Lung (tissue), 12 donors: Measurements from ENCODE around the gene VASH1. TPM values are rescaled to one million over a fixed set of nuclear protein-coding genes. Genes with fewer than 3 reads are reported as not detected.
A peak's percentile ranks its signal among the peaks of the same experiment; 100 is the strongest.

Experiments used
- ATAC-seq: fragments of 200-7000 bp; cut with Tn5 transposase; one replicate; pipeline ENCODE4 v1.9.1; 2020; ENCODE audit warnings: moderate number of reproducible peaks; ENCODE audit not compliant: insufficient read depth, low FRiP score
- DNase-seq, 3 donors: peaks; one replicate each; pipeline ENCODE4 v3.0.0-alpha.2; 2013 to 2017
- H3K27ac ChIP-seq, 2 donors: one replicate each; pipeline ENCODE4 v1.5.1; 2013; ENCODE audit warnings: mild to moderate bottlenecking in 2 of 2, moderate library complexity in 2 of 2, control low read depth in 1 of 2, inconsistent platforms in 1 of 2, low read depth in 1 of 2, low read length in 1 of 2
- H3K27me3 ChIP-seq, 3 donors: one replicate each; pipeline ENCODE4 v1.5.1; 2013; ENCODE audit warnings: low read length in 2 of 3; ENCODE audit not compliant: control insufficient read depth in 3 of 3, insufficient read depth in 3 of 3
- H3K36me3 ChIP-seq, 4 donors: one replicate each; pipeline ENCODE4 v1.5.1; 2013; ENCODE audit warnings: low read length in 4 of 4, mild to moderate bottlenecking in 1 of 4, moderate library complexity in 1 of 4; ENCODE audit not compliant: control insufficient read depth in 4 of 4, insufficient read depth in 4 of 4
- H3K4me1 ChIP-seq, 5 donors: one replicate each; pipeline ENCODE4 v1.5.1; 2013; ENCODE audit warnings: low read length in 5 of 5, mild to moderate bottlenecking in 2 of 5, moderate library complexity in 1 of 5; ENCODE audit not compliant: control insufficient read depth in 5 of 5, insufficient read depth in 5 of 5
- H3K4me3 ChIP-seq: one replicate; pipeline ENCODE4 v1.5.1; 2013; ENCODE audit warnings: mild to moderate bottlenecking, control low read depth, moderate library complexity
- H3K9ac ChIP-seq, 2 donors: one replicate each; pipeline ENCODE4 v1.5.1; 2013; ENCODE audit warnings: low read length in 2 of 2, control low read depth in 1 of 2; ENCODE audit not compliant: insufficient read depth in 1 of 2
- H3K9me3 ChIP-seq, 4 donors: one replicate each; pipeline ENCODE4 v1.5.1; 2013; ENCODE audit warnings: low read length in 3 of 4, mild to moderate bottlenecking in 1 of 4, moderate library complexity in 1 of 4; ENCODE audit not compliant: control insufficient read depth in 4 of 4, insufficient read depth in 3 of 4
- CTCF ChIP-seq: IDR thresholded peaks from 2 replicates; pipeline ENCODE4 v1.5.1; 2012; ENCODE audit warnings: mild to moderate bottlenecking; ENCODE audit errors: control extremely low read depth, extremely low read depth
- WGBS, 2 donors: extraction: QIAGEN DNeasy Blood & Tissue Kit; methylation state at CpG; one replicate each; pipeline ENCODE4 v1.1.7; 2013; 5-methylcytosine and 5-hydroxymethylcytosine counted together
- polyA plus RNA-seq, 2 donors: library from polyadenylated mRNA; stranded (reverse); fragments of 200-250 nt; gene quantifications; one replicate each; pipeline ENCODE4 v1.2.1, GENCODE V29; 2013
- total RNA-seq, 2 donors: library from RNA; depleted of rRNA in 1 of 2; stranded (reverse); fragments of >200 nt in 1 of 2; gene quantifications; one replicate each; pipeline ENCODE4 v1.2.1, GENCODE V29; 2014 to 2021
- donor health status: control.
- donor health status: control.
- donor health status: Bipolar disorder and iron deficiency.
- donor health status: healthy.
- donor health status: DM: yes; HTN: yes; CAD: no.

Gene VASH1
- total and polyA plus RNA-seq, 4 donors: 10.5 to 25.4 (median 18.0) TPM

- Histone ChIP-seq H3K9ac (peak overlapping the region in 1 of 2 donors; percentile 9), H3K4me3 (no peak overlapping the region), H3K36me3 (peaks cover 9 to 20% (median 14%) of the 10 kb centered on the region in 4 donors), H3K27ac (no peak overlapping the region), H3K9me3 (no peaks in the 10 kb centered on the region), H3K27me3 (no peaks in the 10 kb centered on the region), H3K4me1 (peaks cover 0 to 18% (median 4%) of the 10 kb centered on the region in 5 donors)
- DNase-seq (peak in 1 of 3 donors; percentile 11), ATAC-seq (no peak)
- no peak for TF ChIP-seq CTCF
- 30 to 49% methylated on average over 3 of the region's 3 CpGs for WGBS, 2 donors
These were observed 49.3 kb downstream of the VASH1 start for GRCh38 chr14:76810525-76810924.

GRCh38 chr14:76810953-76811400 lies 49.7 kb downstream of the VASH1 start:
- 3 to 6% methylated on average over 9 of the region's 9 CpGs for WGBS, 2 donors
- Histone ChIP-seq H3K4me1 (peaks cover 0 to 18% (median 4%) of the 10 kb centered on the region in 5 donors), H3K36me3 (peaks cover 9 to 20% (median 14%) of the 10 kb centered on the region in 4 donors), H3K4me3 (no peak overlapping the region), H3K9me3 (no peaks in the 10 kb centered on the region), H3K27me3 (no peaks in the 10 kb centered on the region), H3K27ac (peak overlapping the region; percentile 55 to 61), H3K9ac (peak overlapping the region in 1 of 2 donors; percentile 9)
- peak; percentile 33 for TF ChIP-seq CTCF
- DNase-seq (peak in 2 of 3 donors; percentile 54 to 55), ATAC-seq (peak; percentile 4)

GRCh38 chr14:76811561-76811960 lies 50.3 kb downstream of the VASH1 start:
- no peaks in the 10 kb centered on the region for H3K9me3 ChIP-seq
- ATAC-seq: no peak
- no peak for TF ChIP-seq CTCF
- 42 to 43% methylated on average over 4 of the region's 4 CpGs for WGBS, 2 donors
- DNase-seq: peak in 1 of 3 donors; percentile 17
- H3K27me3 ChIP-seq: no peaks in the 10 kb centered on the region
- peaks cover 7 to 16% (median 11%) of the 10 kb centered on the region in 4 donors for H3K36me3 ChIP-seq
- peak overlapping the region in 1 of 2 donors; percentile 92 for H3K27ac ChIP-seq
- H3K4me1 ChIP-seq: peaks cover 0 to 18% (median 4%) of the 10 kb centered on the region in 5 donors
- H3K4me3 ChIP-seq: no peak overlapping the region
- peak overlapping the region in 1 of 2 donors; percentile 83 for H3K9ac ChIP-seq

GRCh38 chr14:76812093-76812421 lies 50.8 kb downstream of the VASH1 start:
- WGBS, 2 donors: 0% methylated on average over 20 of the region's 20 CpGs
- Histone ChIP-seq H3K4me3 (peak overlapping the region; percentile 84), H3K27ac (peak overlapping the region; percentile 89 to 92), H3K36me3 (peaks cover 3 to 15% (median 9%) of the 10 kb centered on the region in 4 donors), H3K9me3 (no peaks in the 10 kb centered on the region), H3K4me1 (peaks cover 0 to 18% (median 4%) of the 10 kb centered on the region in 5 donors), H3K27me3 (no peaks in the 10 kb centered on the region), H3K9ac (peak overlapping the region; percentile 14 to 83)
- ATAC-seq (peak; percentile 21), DNase-seq (peak; percentile 16 to 37 (median 26))
- no peak for TF ChIP-seq CTCF
